Smooth muscle cell of the coronary artery (primary cell): ENCODE results near the gene C9orf153. TPM values are rescaled to one million over a fixed set of nuclear protein-coding genes. Genes with fewer than 3 reads are reported as not detected.

Source experiments
- total RNA-seq: library from RNA; depleted of rRNA; stranded (reverse); fragments of >200 nt; gene quantifications from 2 replicates; pipeline ENCODE4 v1.2.3, GENCODE V29; 2014; ENCODE audit warnings: low replicate concordance

Gene C9orf153
- total RNA-seq: 0.08 and 0.12 TPM in 2 replicates

GRCh38 chr9:86259557-86259956, at the start of gene C9orf153:
Gene C9orf153 (minus strand): TSS chr9:86259657. CDS start chr9:86229603, 30,054 bp downstream.

GRCh38 chr9:86282077-86282978, 22.9 kb upstream of the C9orf153 start, which contains the start of gene ISCA1:
Gene ISCA1 (minus strand): TSS chr9:86282538. CDS start chr9:86282458, 80 bp downstream.

Other genes with a start within 250 kb of the C9orf153 start
- gene GOLM1, start 160.1 kb downstream of the C9orf153 start, total RNA-seq: 37.1 and 51.1 TPM in 2 replicates
- 8.7 and 16.1 TPM in 2 replicates for gene ISCA1, start 22.9 kb upstream of the C9orf153 start, total RNA-seq
- gene TUT7, start 94.8 kb upstream of the C9orf153 start, total RNA-seq: 38.0 and 45.0 TPM in 2 replicates